ENCODE measurements around the gene PREX1. TPM values are rescaled to one million over a fixed set of nuclear protein-coding genes. Genes with fewer than 3 reads are reported as not detected.

PREX1 gene
- total and polyA plus RNA-seq, 3 donors from 2014 or later, result 18.0 to 36.5 (median 27.1) TPM

DNA sequence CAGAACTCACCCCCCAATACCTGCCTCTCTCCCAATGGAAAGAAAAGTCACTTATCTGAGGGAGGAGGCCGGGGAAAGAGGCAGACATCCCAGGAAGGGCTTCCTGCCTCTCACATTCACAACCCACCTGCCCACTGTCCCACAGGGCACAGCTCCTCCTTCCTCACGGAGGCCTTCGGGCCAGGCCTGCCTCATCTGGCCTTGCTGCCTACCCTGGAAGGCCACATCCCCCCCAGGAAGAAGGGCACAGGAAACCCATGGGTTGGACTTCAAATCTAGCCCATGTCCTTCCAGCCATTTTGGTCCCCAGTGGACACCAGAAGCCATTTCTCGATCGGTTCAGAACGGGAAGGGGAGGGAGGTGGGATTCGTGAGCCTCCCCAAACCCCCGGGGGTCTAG lies 162.0 kb downstream of the PREX1 start:
- no peak for DNase-seq
- no peak overlapping the region for H3K27ac ChIP-seq
- H3K4me1 ChIP-seq, result peaks cover 5% of the 10 kb centered on the region
- WGBS, 2 donors, result 88 to 94% methylated on average over 8 of the region's 8 CpGs
- H3K27me3 ChIP-seq, result no peaks in the 10 kb centered on the region
- H3K9me3 ChIP-seq, result no peaks in the 10 kb centered on the region
- H3K36me3 ChIP-seq (ENCODE audit: low read depth, missing control alignments), result no peaks in the 10 kb centered on the region
- intact Hi-C loops (cut with DNase I; ENCODE audit: low total_unique reads), result no loop called here
- no peak overlapping the region for H3K4me3 ChIP-seq
- TF ChIP-seq, protein P1, sequence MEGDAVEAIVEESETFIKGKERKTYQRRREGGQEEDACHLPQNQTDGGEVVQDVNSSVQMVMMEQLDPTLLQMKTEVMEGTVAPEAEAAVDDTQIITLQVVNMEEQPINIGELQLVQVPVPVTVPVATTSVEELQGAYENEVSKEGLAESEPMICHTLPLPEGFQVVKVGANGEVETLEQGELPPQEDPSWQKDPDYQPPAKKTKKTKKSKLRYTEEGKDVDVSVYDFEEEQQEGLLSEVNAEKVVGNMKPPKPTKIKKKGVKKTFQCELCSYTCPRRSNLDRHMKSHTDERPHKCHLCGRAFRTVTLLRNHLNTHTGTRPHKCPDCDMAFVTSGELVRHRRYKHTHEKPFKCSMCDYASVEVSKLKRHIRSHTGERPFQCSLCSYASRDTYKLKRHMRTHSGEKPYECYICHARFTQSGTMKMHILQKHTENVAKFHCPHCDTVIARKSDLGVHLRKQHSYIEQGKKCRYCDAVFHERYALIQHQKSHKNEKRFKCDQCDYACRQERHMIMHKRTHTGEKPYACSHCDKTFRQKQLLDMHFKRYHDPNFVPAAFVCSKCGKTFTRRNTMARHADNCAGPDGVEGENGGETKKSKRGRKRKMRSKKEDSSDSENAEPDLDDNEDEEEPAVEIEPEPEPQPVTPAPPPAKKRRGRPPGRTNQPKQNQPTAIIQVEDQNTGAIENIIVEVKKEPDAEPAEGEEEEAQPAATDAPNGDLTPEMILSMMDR (IDR thresholded peaks at IDR 0.05), result no peak
- no peak for TF ChIP-seq POLR2A (IDR thresholded peaks at IDR 0.05)

GRCh38 chr20:48662711-48663110 lies 165.1 kb downstream of the PREX1 start:
- Histone ChIP-seq H3K36me3 (ENCODE audit: low read depth, missing control alignments) (no peaks in the 10 kb centered on the region), H3K4me1 (no peaks in the 10 kb centered on the region), H3K27ac (no peak overlapping the region), H3K9me3 (no peaks in the 10 kb centered on the region), H3K27me3 (no peaks in the 10 kb centered on the region), H3K4me3 (no peak overlapping the region)
- WGBS, 2 donors, result 83 to 86% methylated on average over 6 of the region's 6 CpGs
- intact Hi-C loops (cut with DNase I; ENCODE audit: low total_unique reads), result no loop called here
- DNase-seq, result no peak
- TF ChIP-seq, protein P1 (IDR thresholded peaks at IDR 0.05), result no peak
- no peak for TF ChIP-seq POLR2A (IDR thresholded peaks at IDR 0.05)

DNA sequence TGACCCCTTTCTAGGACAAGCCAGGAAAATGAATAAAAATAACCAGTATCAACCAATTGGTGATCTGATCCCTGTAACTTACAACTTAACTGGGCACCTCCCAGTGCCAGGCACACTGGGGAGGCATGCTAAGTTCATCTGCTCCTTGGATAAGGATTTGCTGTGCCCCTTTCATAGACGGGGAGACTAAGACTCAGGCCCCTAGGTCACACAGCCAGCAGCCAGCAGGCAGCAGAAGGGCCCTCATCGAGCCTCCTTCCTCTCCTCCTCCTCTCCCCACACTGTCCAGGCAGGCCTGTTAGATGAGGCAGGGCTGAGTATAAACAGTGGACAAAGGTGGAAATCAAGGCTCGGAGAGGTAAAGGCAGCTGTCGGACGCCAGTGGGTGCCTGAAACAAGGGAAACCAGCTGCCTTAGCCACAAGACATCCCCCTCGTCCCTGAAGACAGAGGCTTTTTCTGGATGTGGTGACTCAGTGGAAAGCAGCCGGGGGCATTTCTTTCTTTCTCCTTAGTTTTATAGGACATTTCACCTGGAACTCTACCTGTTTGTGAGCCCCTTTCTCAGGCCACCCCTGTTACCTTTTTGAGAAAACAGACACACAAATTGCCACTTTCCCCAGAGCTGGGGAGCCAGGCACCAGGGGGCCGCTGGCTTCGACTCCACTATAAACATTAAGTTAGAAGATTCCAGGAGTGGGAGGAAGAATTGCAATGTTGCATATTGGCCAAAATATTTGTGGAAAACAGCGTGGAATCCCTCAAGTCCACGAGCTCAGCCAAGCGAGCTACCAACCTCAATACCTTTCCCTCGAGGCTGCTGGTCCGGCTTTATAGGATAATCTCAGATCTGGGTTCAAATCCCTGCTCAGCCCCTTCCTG lies 166.0 kb downstream of the PREX1 start:
- Histone ChIP-seq H3K36me3 (ENCODE audit: low read depth, missing control alignments) (no peaks in the 10 kb centered on the region), H3K27me3 (no peaks in the 10 kb centered on the region), H3K4me3 (no peak overlapping the region), H3K4me1 (no peaks in the 10 kb centered on the region), H3K27ac (no peak overlapping the region), H3K9me3 (no peaks in the 10 kb centered on the region)
- no peak for DNase-seq
- TF ChIP-seq POLR2A (IDR thresholded peaks at IDR 0.05), result no peak
- TF ChIP-seq, protein P1 (IDR thresholded peaks at IDR 0.05), result no peak
- WGBS, 2 donors, result 77 to 82% methylated on average over 13 to 14 of the region's 14 CpGs
- intact Hi-C loops (cut with DNase I; ENCODE audit: low total_unique reads), result no loop called here

GRCh38 chr20:48660788-48661187 lies 167.0 kb downstream of the PREX1 start:
- H3K4me3 ChIP-seq, result no peak overlapping the region
- H3K27me3 ChIP-seq, result no peaks in the 10 kb centered on the region
- H3K27ac ChIP-seq, result no peak overlapping the region
- 79 to 83% methylated on average over 9 of the region's 9 CpGs for WGBS, 2 donors
- no peak for DNase-seq
- H3K9me3 ChIP-seq, result no peaks in the 10 kb centered on the region
- no peaks in the 10 kb centered on the region for H3K36me3 ChIP-seq (ENCODE audit: low read depth, missing control alignments)
- intact Hi-C loops (cut with DNase I; ENCODE audit: low total_unique reads), result no loop called here
- no peak for TF ChIP-seq POLR2A (IDR thresholded peaks at IDR 0.05)
- TF ChIP-seq, protein P1 (IDR thresholded peaks at IDR 0.05), result no peak
- no peaks in the 10 kb centered on the region for H3K4me1 ChIP-seq
